K562 (cell line): Measurements from ENCODE around the gene TTC31. TPM values are rescaled to one million over a fixed set of nuclear protein-coding genes. Genes with fewer than 3 reads are reported as not detected.

ENCODE experiments used
- CCNT2 ChIP-seq: IDR thresholded peaks from 2 replicates; pipeline ENCODE4 v1.6.1; 2011; ENCODE audit warnings: borderline replicate concordance, low read depth, mild to moderate bottlenecking, moderate library complexity, mixed read lengths, low read length; ENCODE audit not compliant: insufficient read length; ENCODE audit errors: extremely low read depth
- ELF2 ChIP-seq: fragments of 250-450 bp; sonication (Bioruptor Pico); IDR thresholded peaks from 2 replicates; pipeline ENCODE4 v1.5.0; 2021; ENCODE audit warnings: mild to moderate bottlenecking
- FOXP4 ChIP-seq: sonication (generic); formaldehyde crosslinking; IDR thresholded peaks from 2 replicates; pipeline ENCODE4 v1.8.0; 2022; ENCODE audit warnings: mild to moderate bottlenecking, missing genetic modification reagents, borderline replicate concordance
- KLF1 ChIP-seq: fragments of 450-650 bp; IDR thresholded peaks from 2 replicates; pipeline ENCODE4 v1.6.1; 2016; ENCODE audit warnings: missing genetic modification characterization, missing compliant biosample characterization
- SAP30 ChIP-seq: fragments of 200-600 bp; sonication (generic); IDR thresholded peaks from 2 replicates; pipeline ENCODE4 v1.6.1; 2012; ENCODE audit warnings: borderline replicate concordance, low read depth, mild to moderate bottlenecking, moderate library complexity, low read length, control low read depth, inconsistent platforms; ENCODE audit not compliant: insufficient read depth, poor library complexity, severe bottlenecking
- SIN3B ChIP-seq: fragments of 450-650 bp; IDR thresholded peaks from 2 replicates; pipeline ENCODE4 v1.6.1; 2017; ENCODE audit warnings: low read depth, mild to moderate bottlenecking, moderate library complexity
- SUPT5H ChIP-seq: fragments of 450-650 bp; IDR thresholded peaks from 2 replicates; pipeline ENCODE4 v1.6.1; 2016
- TCF7L2 ChIP-seq: fragments of 150-350 bp; IDR thresholded peaks from 2 replicates; pipeline ENCODE4 v1.6.1; 2016; ENCODE audit warnings: low read depth, mild to moderate bottlenecking, low read length, moderate library complexity
- THRA ChIP-seq: fragments of 450-650 bp; IDR thresholded peaks from 2 replicates; pipeline ENCODE4 v1.6.1; 2017; ENCODE audit warnings: mild to moderate bottlenecking, moderate library complexity
- UBTF ChIP-seq, 2 experiments: IDR thresholded peaks; 2 replicates each; pipeline ENCODE4 v1.6.1; 2012; ENCODE audit warnings: improper control_type of control experiment in 2 of 2, low read depth in 2 of 2, low read length in 2 of 2, borderline replicate concordance in 1 of 2
- ZBTB5 ChIP-seq: fragments of 450-650 bp; IDR thresholded peaks from 2 replicates; pipeline ENCODE4 v1.6.1; 2017; ENCODE audit warnings: antibody characterized with exemption
- ZFPM2 ChIP-seq: fragments of 250-450 bp; sonication (Bioruptor Pico); IDR thresholded peaks from 2 replicates; pipeline ENCODE4 v1.5.1; 2022; ENCODE audit warnings: mild to moderate bottlenecking
- ZNF740 ChIP-seq, 3 experiments: fragments of 200-800 bp in 1 of 3; sonication (Bioruptor generic) in 1 of 3; sonication (generic) in 1 of 3; formaldehyde crosslinking in 1 of 3; IDR thresholded peaks; 2 replicates each; pipeline versions ENCODE4 v1.6.1 to v1.8.0; 2016 to 2022; ENCODE audit warnings: mild to moderate bottlenecking in 2 of 3, missing compliant biosample characterization in 2 of 3, missing genetic modification characterization in 2 of 3, missing genetic modification reagents in 1 of 3
- polyA plus RNA-seq, 8 experiments: library from polyadenylated mRNA; depleted of rRNA in 4 of 8; stranded (reverse) in 5 of 8; unstranded in 3 of 8; fragments of >200 nt; fragmentation: Nextera tagmentation in 2 of 8; fragmentation: Illumina TruSeq in 1 of 8; extraction: Ambion mirVana in 2 of 8; extraction: Trizol in 1 of 8; gene quantifications; 2 replicates each; pipeline versions ENCODE4 v1.2.1 to v1.2.3, GENCODE V29; 2011 to 2014; ENCODE audit warnings: inconsistent platforms in 1 of 8, missing spikeins in 1 of 8
- total RNA-seq, 7 experiments: library from RNA; depleted of rRNA in 6 of 7; stranded (reverse); fragments of >200 nt in 6 of 7; fragmentation: Illumina TruSeq in 2 of 7; extraction: Trizol in 2 of 7; gene quantifications; 2 replicates each; pipeline versions ENCODE4 v1.2.1 to v1.2.3, GENCODE V29; 2011 to 2021; ENCODE audit warnings: low replicate concordance in 1 of 7

TTC31 gene
- total and polyA plus RNA-seq, 9 of the 15 experiments (the other 6 are each of a cell fraction or from before 2014, with no cell fraction given), result 4.7 to 30.5 (median 15.9) TPM

GRCh38 chr2:74472086-74472944, 10.6 kb upstream of the TTC31 start, which contains the start of gene MRPL53 (continued):
- TF ChIP-seq ELF2, result peak; percentile 92
- TF ChIP-seq SAP30, result peak; percentile 78
- TF ChIP-seq ZFPM2 (CRISPR knock-in tag), result peak; percentile 82
- TF ChIP-seq CCNT2, result peak; percentile 64
- TF ChIP-seq UBTF (IDR thresholded peaks at IDR 0.05; ENCODE audit: borderline replicate concordance in 1 of 2, low read depth in 2 of 2, low read length in 2 of 2), result peak; percentile 81 to 82
- peak; percentile 98 for TF ChIP-seq SIN3B
- TF ChIP-seq THRA, result no peak
- no peak for TF ChIP-seq FOXP4 (CRISPR knock-in tag)
- TF ChIP-seq SUPT5H, result peak; percentile 96
- no peak for TF ChIP-seq ZNF740 (CRISPR knock-in tag; IDR thresholded peaks at IDR 0.05)
- no peak for TF ChIP-seq ZNF740 (tag; IDR thresholded peaks at IDR 0.05)
- no peak for TF ChIP-seq TCF7L2
- TF ChIP-seq ZBTB5, result no peak
- TF ChIP-seq KLF1, result peak; percentile 80; the same call in 1 of the 2 replicates
